Measurements from ENCODE around the gene PDE4D. TPM values are rescaled to one million over a fixed set of nuclear protein-coding genes. Genes with fewer than 3 reads are reported as not detected.

The PDE4D gene
- total RNA-seq, 1 donor from 2014 or later, result 2.3 TPM

DNA sequence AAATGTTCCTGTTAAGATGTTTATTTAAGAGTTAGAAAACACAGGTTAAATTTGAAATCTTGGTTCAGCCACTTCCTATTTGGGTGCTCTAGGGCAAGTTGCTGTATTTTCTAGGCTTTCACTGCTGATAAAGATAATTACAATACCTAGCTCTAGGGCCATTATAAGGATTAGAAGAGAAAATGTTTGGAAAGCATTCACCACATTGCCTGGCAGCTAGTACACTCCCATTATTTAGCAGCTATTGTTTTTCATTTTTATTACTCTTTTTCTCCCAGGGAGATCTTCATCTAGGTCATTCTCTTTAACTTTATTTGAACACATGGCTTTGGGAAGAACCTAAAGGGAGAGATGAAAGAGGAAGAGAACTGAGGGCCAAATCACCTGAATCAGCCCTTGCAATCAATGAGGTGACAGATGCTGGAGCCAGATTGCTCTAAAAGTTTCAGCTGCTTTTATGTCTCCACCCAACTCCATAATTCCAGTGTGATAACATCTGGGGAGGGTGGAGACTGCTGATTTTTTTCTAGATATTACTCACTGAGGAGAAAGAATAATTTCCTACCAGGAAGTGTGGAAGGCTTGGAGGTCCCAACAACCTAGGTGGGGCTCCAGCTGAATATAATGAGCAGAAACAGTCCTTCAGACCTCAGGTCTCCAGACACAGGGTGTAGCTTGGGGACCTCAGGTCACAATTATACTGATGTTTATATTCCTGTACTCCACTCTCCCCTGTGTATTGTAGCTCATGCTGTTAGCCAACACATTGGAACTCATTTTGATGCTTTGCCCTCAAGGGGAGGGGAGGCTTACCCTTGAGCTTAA is 670.6 kb downstream of the PDE4D start:
- H4K20me1 ChIP-seq (ENCODE audit: low read depth), result no peaks in the 10 kb centered on the region

GRCh38 chr5:59221769-59222168 is 671.8 kb downstream of the PDE4D start:
- no peak overlapping the region for H3K27ac Mint-ChIP-seq
- H3K27me3 ChIP-seq, result no peaks in the 10 kb centered on the region
- TF ChIP-seq EZH2 (IDR thresholded peaks at IDR 0.05) (no peak), CTCF (IDR thresholded peaks at IDR 0.05) (no peak), EZH2phosphoT487 (IDR thresholded peaks at IDR 0.05) (no peak)
- DNase-seq (ENCODE audit: low spot score), result no peak
- no peak overlapping the region for H3K4me3 Mint-ChIP-seq
- H3K36me3 Mint-ChIP-seq, result no peaks in the 10 kb centered on the region
- H3K27ac ChIP-seq, result no peak overlapping the region
- no peak overlapping the region for H3K4me2 ChIP-seq
- no peaks in the 10 kb centered on the region for H3K4me1 Mint-ChIP-seq
- H3K4me3 ChIP-seq, result no peak overlapping the region
- no peaks in the 10 kb centered on the region for H4K20me1 ChIP-seq (ENCODE audit: low read depth)
- no peaks in the 10 kb centered on the region for H3K79me2 ChIP-seq (ENCODE audit: low read depth)
- H3K9ac ChIP-seq, result no peak overlapping the region
- H3K27me3 Mint-ChIP-seq (ENCODE audit: insufficient read depth, low read depth), result no peaks in the 10 kb centered on the region
- no peaks in the 10 kb centered on the region for H3K36me3 ChIP-seq
- no peaks in the 10 kb centered on the region for H3F3A ChIP-seq (ENCODE audit: low read depth)
- H3K9me3 ChIP-seq (ENCODE audit: low read depth), result no peaks in the 10 kb centered on the region
- H2AFZ ChIP-seq (replicated peaks), result no peak overlapping the region
- no peaks in the 10 kb centered on the region for H3K4me1 ChIP-seq
- H3K9me3 Mint-ChIP-seq, result no peaks in the 10 kb centered on the region

More for the DNA sequence above, 670.6 kb downstream of the PDE4D start:
- DNase-seq (ENCODE audit: low spot score), result no peak
- Mint-ChIP-seq H3K27me3 (ENCODE audit: insufficient read depth, low read depth) (no peaks in the 10 kb centered on the region), H3K4me1 (no peaks in the 10 kb centered on the region), H3K4me3 (no peak overlapping the region), H3K9me3 (no peaks in the 10 kb centered on the region), H3K27ac (no peak overlapping the region), H3K36me3 (no peaks in the 10 kb centered on the region)
- no peak overlapping the region for H2AFZ ChIP-seq (replicated peaks)
- H3K27ac ChIP-seq, result no peak overlapping the region
- no peaks in the 10 kb centered on the region for H3K36me3 ChIP-seq
- H3K4me2 ChIP-seq, result no peak overlapping the region
- H3K9me3 ChIP-seq (ENCODE audit: low read depth), result no peaks in the 10 kb centered on the region
- no peaks in the 10 kb centered on the region for H3F3A ChIP-seq (ENCODE audit: low read depth)
- H3K4me3 ChIP-seq, result no peak overlapping the region
- H3K79me2 ChIP-seq (ENCODE audit: low read depth), result no peaks in the 10 kb centered on the region
- no peaks in the 10 kb centered on the region for H3K4me1 ChIP-seq
- TF ChIP-seq EZH2 (IDR thresholded peaks at IDR 0.05), result no peak
- H3K27me3 ChIP-seq, result no peaks in the 10 kb centered on the region
- H3K9ac ChIP-seq, result no peak overlapping the region

DNA sequence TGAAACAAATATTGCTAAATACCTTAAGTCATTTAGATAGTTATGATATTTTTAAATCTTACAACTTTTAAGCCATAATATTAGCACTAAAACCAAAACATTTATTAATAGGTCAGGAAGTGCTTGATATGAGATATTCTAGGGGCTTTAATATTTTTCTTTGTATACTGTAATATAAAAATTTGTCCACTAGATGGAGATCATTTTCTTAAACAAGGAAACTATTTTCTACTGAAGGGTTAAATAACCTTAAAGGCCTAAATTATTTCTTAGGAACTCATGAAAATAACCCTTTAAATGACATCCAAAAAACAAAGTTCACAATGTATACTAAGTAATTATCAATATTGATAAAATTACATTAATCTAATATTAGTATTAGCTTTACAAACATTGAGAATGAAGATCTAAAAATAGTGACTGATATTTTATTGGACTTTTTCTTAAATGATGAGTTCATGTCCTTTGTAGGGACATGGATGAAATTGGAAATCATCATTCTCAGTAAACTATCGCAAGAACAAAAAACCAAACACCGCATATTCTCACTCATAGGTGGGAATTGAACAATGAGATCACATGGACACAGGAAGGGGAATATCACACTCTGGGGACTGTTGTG is 675.0 kb downstream of the PDE4D start:
- no peak overlapping the region for H3K4me3 Mint-ChIP-seq
- Histone ChIP-seq H3K4me1 (no peaks in the 10 kb centered on the region), H3K27me3 (no peaks in the 10 kb centered on the region), H3K36me3 (no peaks in the 10 kb centered on the region), H4K20me1 (ENCODE audit: low read depth) (no peaks in the 10 kb centered on the region), H3F3A (ENCODE audit: low read depth) (no peaks in the 10 kb centered on the region), H2AFZ (replicated peaks) (no peak overlapping the region), H3K4me2 (no peak overlapping the region), H3K79me2 (ENCODE audit: low read depth) (no peaks in the 10 kb centered on the region), H3K27ac (no peak overlapping the region), H3K9ac (no peak overlapping the region), H3K4me3 (no peak overlapping the region), H3K9me3 (ENCODE audit: low read depth) (no peaks in the 10 kb centered on the region)
- H3K4me1 Mint-ChIP-seq, result no peaks in the 10 kb centered on the region
- no peaks in the 10 kb centered on the region for H3K9me3 Mint-ChIP-seq
- no peak for TF ChIP-seq EZH2 (IDR thresholded peaks at IDR 0.05)
- peak; percentile 50 for TF ChIP-seq CTCF (IDR thresholded peaks at IDR 0.05)
- TF ChIP-seq EZH2phosphoT487 (IDR thresholded peaks at IDR 0.05), result no peak
- H3K36me3 Mint-ChIP-seq, result no peaks in the 10 kb centered on the region
- no peak overlapping the region for H3K27ac Mint-ChIP-seq
- H3K27me3 Mint-ChIP-seq (ENCODE audit: insufficient read depth, low read depth), result no peaks in the 10 kb centered on the region
- DNase-seq (ENCODE audit: low spot score), result no peak

GRCh38 chr5:59216841-59217240 is 676.7 kb downstream of the PDE4D start:
- no peaks in the 10 kb centered on the region for H3K79me2 ChIP-seq (ENCODE audit: low read depth)
- no peaks in the 10 kb centered on the region for H3K9me3 ChIP-seq (ENCODE audit: low read depth)

More at GRCh38 chr5:59216841-59217240, 676.7 kb downstream of the PDE4D start:
- H3K4me3 ChIP-seq, result no peak overlapping the region
- no peaks in the 10 kb centered on the region for H4K20me1 ChIP-seq (ENCODE audit: low read depth)
- H2AFZ ChIP-seq (replicated peaks), result no peak overlapping the region
- H3K36me3 ChIP-seq, result no peaks in the 10 kb centered on the region
- no peaks in the 10 kb centered on the region for H3K4me1 ChIP-seq
- H3K27me3 ChIP-seq, result no peaks in the 10 kb centered on the region
- H3K9ac ChIP-seq, result no peak overlapping the region
- no peaks in the 10 kb centered on the region for H3K4me1 Mint-ChIP-seq
- H3K9me3 Mint-ChIP-seq, result no peaks in the 10 kb centered on the region
- TF ChIP-seq EZH2 (IDR thresholded peaks at IDR 0.05) (no peak), EZH2phosphoT487 (IDR thresholded peaks at IDR 0.05) (no peak), CTCF (IDR thresholded peaks at IDR 0.05) (no peak)
- H3K36me3 Mint-ChIP-seq, result no peaks in the 10 kb centered on the region
- no peak overlapping the region for H3K27ac ChIP-seq
- H3K4me2 ChIP-seq, result no peak overlapping the region
- no peak overlapping the region for H3K4me3 Mint-ChIP-seq
- no peaks in the 10 kb centered on the region for H3F3A ChIP-seq (ENCODE audit: low read depth)
- H3K27me3 Mint-ChIP-seq (ENCODE audit: insufficient read depth, low read depth), result no peaks in the 10 kb centered on the region
- no peak for DNase-seq (ENCODE audit: low spot score)
- H3K27ac Mint-ChIP-seq, result no peak overlapping the region

All from neural progenitor cell (in vitro differentiated cells).